Parathyroid adenoma (tissue), 2 donors: ENCODE measurements around the gene TM4SF18.
A peak's percentile ranks its signal among the peaks of the same experiment; 100 is the strongest.
"Not testable (repeated sequence)": the region's sequence is repeated elsewhere in the genome, so short reads cannot be mapped to it uniquely, and the experiment has no call there.

Experiments used
- H2AFZ ChIP-seq: fragments of 300-600 bp; sonication (generic); one replicate; pipeline ENCODE4 v1.7.0; 2017; ENCODE audit warnings: antibody characterized with exemption, mild to moderate bottlenecking
- H3K27ac ChIP-seq: fragments of 300-600 bp; sonication (generic); one replicate; pipeline ENCODE4 v1.7.0; 2017
- H3K27me3 ChIP-seq: fragments of 300-600 bp; sonication (generic); one replicate; pipeline ENCODE4 v1.7.0; 2017; ENCODE audit warnings: low read length; ENCODE audit not compliant: control insufficient read depth, insufficient read depth
- H3K36me3 ChIP-seq: fragments of 300-600 bp; sonication (generic); one replicate; pipeline ENCODE4 v1.7.0; 2017; ENCODE audit warnings: low read length; ENCODE audit not compliant: control insufficient read depth, insufficient read depth
- H3K4me1 ChIP-seq: fragments of 300-600 bp; sonication (generic); one replicate; pipeline ENCODE4 v1.7.0; 2017; ENCODE audit warnings: control low read depth
- H3K4me2 ChIP-seq: fragments of 300-600 bp; sonication (generic); one replicate; pipeline ENCODE4 v1.7.0; 2017; ENCODE audit warnings: low read length
- H3K4me3 ChIP-seq: fragments of 300-600 bp; sonication (generic); one replicate; pipeline ENCODE4 v1.7.0; 2017; ENCODE audit warnings: low read depth, low read length
- H3K79me2 ChIP-seq: fragments of 300-600 bp; sonication (generic); one replicate; pipeline ENCODE4 v1.7.0; 2017; ENCODE audit warnings: control low read depth
- H3K9ac ChIP-seq: fragments of 300-600 bp; sonication (generic); one replicate; pipeline ENCODE4 v1.7.0; 2017; ENCODE audit warnings: mild to moderate bottlenecking
- H3K9me3 ChIP-seq: fragments of 300-600 bp; sonication (generic); one replicate; pipeline ENCODE4 v1.7.0; 2017; ENCODE audit warnings: low read length; ENCODE audit not compliant: control insufficient read depth
- CTCF ChIP-seq: fragments of 300-600 bp; sonication (generic); IDR thresholded peaks from one replicate; pipeline ENCODE4 v1.7.0; 2017; ENCODE audit warnings: antibody characterized with exemption, mild to moderate bottlenecking
- donor health status: primary hyperparathyroidism.

TM4SF18 gene, protein sequence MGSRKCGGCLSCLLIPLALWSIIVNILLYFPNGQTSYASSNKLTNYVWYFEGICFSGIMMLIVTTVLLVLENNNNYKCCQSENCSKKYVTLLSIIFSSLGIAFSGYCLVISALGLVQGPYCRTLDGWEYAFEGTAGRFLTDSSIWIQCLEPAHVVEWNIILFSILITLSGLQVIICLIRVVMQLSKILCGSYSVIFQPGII

GRCh38 chr3:149333176-149333859 is at the start of gene TM4SF18:
Gene TM4SF18 (minus strand): TSS chr3:149333636. CDS start chr3:149333382, 254 bp downstream.
- H3K4me1 ChIP-seq = no peaks in the 10 kb centered on the region
- H3K4me2 ChIP-seq = peak within 1 kb of the TSS; percentile 22
- no peaks in the 10 kb centered on the region for H3K79me2 ChIP-seq
- no peak within 1 kb of the TSS for H2AFZ ChIP-seq
- no peak for TF ChIP-seq CTCF
- no peaks in the 10 kb centered on the region for H3K27me3 ChIP-seq
- no peaks in the 10 kb centered on the region for H3K36me3 ChIP-seq
- H3K9me3 ChIP-seq = no peaks in the 10 kb centered on the region
- peak within 1 kb of the TSS; percentile 24 for H3K4me3 ChIP-seq
- peak within 1 kb of the TSS; percentile 34 for H3K27ac ChIP-seq
- no peak within 1 kb of the TSS for H3K9ac ChIP-seq

DNA sequence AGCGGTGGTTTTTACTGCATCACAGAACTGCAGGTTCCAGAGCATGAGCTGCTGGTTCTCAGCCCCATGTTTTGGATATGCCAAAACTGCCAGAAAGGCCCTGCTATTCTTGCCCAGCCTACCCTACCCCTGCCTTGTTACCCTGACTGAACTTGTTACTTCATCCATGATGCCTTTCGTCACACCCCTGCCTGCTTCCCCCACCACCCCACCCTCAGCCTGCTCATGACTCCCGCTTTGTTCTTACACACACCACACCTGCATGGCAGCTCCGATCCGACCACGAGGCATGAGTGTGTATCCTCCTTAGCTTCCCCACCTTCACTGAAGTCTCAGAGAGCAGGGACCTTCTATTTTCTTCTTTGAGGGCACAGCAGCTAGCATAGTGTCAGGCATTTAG is 49.1 kb upstream of the TM4SF18 start:
- H3K4me1 ChIP-seq = no peaks in the 10 kb centered on the region
- no peak overlapping the region for H3K4me3 ChIP-seq
- no peak overlapping the region for H2AFZ ChIP-seq
- H3K27me3 ChIP-seq = no peaks in the 10 kb centered on the region
- no peak overlapping the region for H3K4me2 ChIP-seq
- H3K9me3 ChIP-seq = no peaks in the 10 kb centered on the region
- H3K79me2 ChIP-seq = no peaks in the 10 kb centered on the region
- TF ChIP-seq CTCF = no peak
- no peaks in the 10 kb centered on the region for H3K36me3 ChIP-seq
- no peak overlapping the region for H3K27ac ChIP-seq
- no peak overlapping the region for H3K9ac ChIP-seq

GRCh38 chr3:149382101-149382467 is 48.6 kb upstream of the TM4SF18 start:
- Histone ChIP-seq H3K9ac (no peak overlapping the region), H3K9me3 (no peaks in the 10 kb centered on the region), H3K4me1 (no peaks in the 10 kb centered on the region), H3K27me3 (no peaks in the 10 kb centered on the region), H2AFZ (no peak overlapping the region), H3K4me3 (no peak overlapping the region), H3K79me2 (no peaks in the 10 kb centered on the region), H3K4me2 (no peak overlapping the region), H3K27ac (no peak overlapping the region), H3K36me3 (no peaks in the 10 kb centered on the region)
- TF ChIP-seq CTCF = no peak

DNA sequence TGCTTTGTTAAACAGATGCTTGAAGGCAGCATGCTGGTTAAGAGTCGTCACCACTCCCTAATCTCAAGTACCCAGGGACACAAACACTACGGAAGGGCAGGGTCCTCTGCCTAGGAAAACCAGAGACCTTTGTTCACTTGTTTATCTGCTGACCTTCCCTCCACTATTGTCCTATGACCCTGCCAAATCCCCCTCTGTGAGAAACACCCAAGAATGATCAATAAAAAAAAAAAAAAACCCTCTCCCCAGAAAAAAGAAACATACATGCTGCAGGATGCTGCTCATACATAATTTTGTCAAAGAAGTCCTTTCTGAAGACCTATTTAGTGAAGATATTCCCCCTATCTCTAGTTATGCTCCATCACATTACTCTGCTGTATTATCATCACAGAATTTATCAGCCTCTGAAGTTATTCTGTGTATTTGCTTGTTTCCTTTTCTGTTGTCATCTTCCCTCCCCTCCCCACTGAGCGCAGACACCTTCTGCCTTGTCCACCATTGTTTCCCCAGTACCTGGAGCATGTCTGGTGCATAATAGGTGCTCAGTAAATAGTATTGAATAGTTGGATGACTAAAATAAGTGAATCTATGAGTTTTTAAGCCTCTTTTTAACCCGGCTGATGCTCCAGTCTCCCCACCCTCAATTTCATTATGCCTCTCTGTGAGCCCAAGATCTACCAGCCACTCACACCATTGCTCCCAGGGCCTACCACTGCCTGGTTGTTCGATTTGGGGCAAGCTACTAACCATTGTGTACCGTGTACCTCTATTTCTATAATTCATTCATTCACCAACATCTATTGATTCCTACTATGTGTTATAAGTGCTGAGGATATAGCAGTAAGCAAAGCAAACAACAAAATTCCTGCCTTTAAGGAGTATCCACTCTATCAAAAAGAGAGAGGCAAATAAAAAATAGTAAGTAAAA is 48.0 kb upstream of the TM4SF18 start:
- Histone ChIP-seq H3K9ac (no peak overlapping the region), H3K4me3 (no peak overlapping the region), H3K27ac (no peak overlapping the region), H2AFZ (no peak overlapping the region), H3K4me1 (no peaks in the 10 kb centered on the region), H3K36me3 (no peaks in the 10 kb centered on the region), H3K79me2 (no peaks in the 10 kb centered on the region), H3K9me3 (no peaks in the 10 kb centered on the region), H3K4me2 (no peak overlapping the region), H3K27me3 (no peaks in the 10 kb centered on the region)
- TF ChIP-seq CTCF = no peak

GRCh38 chr3:149380220-149380619 is 46.8 kb upstream of the TM4SF18 start:
- not testable (repeated sequence) for H3K27ac ChIP-seq, H3K4me3 ChIP-seq, H3K36me3 ChIP-seq, H2AFZ ChIP-seq, H3K4me1 ChIP-seq, H3K9me3 ChIP-seq, H3K9ac ChIP-seq, H3K4me2 ChIP-seq, H3K79me2 ChIP-seq, H3K27me3 ChIP-seq
